Endothelial cell (in vitro differentiated cells): ENCODE measurements around the gene IL31RA. TPM values are rescaled to one million over a fixed set of nuclear protein-coding genes. Genes with fewer than 3 reads are reported as not detected.

Experiments used
- DNase-seq: peaks from one replicate; pipeline ENCODE4 v3.0.0; 2021; ENCODE audit warnings: low spot score
- H3K27ac Mint-ChIP-seq: one replicate; pipeline ENCODE4 v1.8.0; 2021; ENCODE audit warnings: mixed read lengths, inconsistent platforms; ENCODE audit not compliant: unreplicated experiment
- H3K27me3 Mint-ChIP-seq: one replicate; pipeline ENCODE4 v1.8.0; 2021; ENCODE audit warnings: mild to moderate bottlenecking, moderate library complexity, mixed read lengths, inconsistent platforms; ENCODE audit not compliant: unreplicated experiment
- H3K36me3 Mint-ChIP-seq: one replicate; pipeline ENCODE4 v1.8.0; 2021; ENCODE audit warnings: mild to moderate bottlenecking, low read depth, mixed read lengths, inconsistent platforms; ENCODE audit not compliant: unreplicated experiment
- H3K4me1 Mint-ChIP-seq: one replicate; pipeline ENCODE4 v1.8.0; 2021; ENCODE audit warnings: mild to moderate bottlenecking, mixed read lengths, inconsistent platforms; ENCODE audit not compliant: unreplicated experiment
- H3K4me3 Mint-ChIP-seq: one replicate; pipeline ENCODE4 v1.8.0; 2021; ENCODE audit warnings: mild to moderate bottlenecking, mixed read lengths, inconsistent platforms; ENCODE audit not compliant: unreplicated experiment
- H3K9me3 Mint-ChIP-seq: one replicate; pipeline ENCODE4 v1.8.0; 2021; ENCODE audit warnings: mixed read lengths, inconsistent platforms; ENCODE audit not compliant: unreplicated experiment
- CTCF ChIP-seq: fragments of 200-600 bp; sonication (generic); IDR thresholded peaks from one replicate; pipeline ENCODE4 v1.5.0; 2021; ENCODE audit warnings: antibody characterized with exemption; ENCODE audit not compliant: unreplicated experiment
- total RNA-seq: library from RNA; stranded (reverse); fragmentation: NEBNext Ultra II Directional; extraction: Animal tissue kit (Norgen Biotek cat#: 25700); gene quantifications from one replicate; pipeline ENCODE4 v1.2.1, GENCODE V29; 2021; ENCODE audit not compliant: unreplicated experiment

The IL31RA gene
- total RNA-seq, 1 donor from 2014 or later: 0.82 TPM

- Mint-ChIP-seq H3K4me1 (peaks cover 19% of the 10 kb centered on the region), H3K27me3 (peaks cover 18% of the 10 kb centered on the region), H3K9me3 (no peaks in the 10 kb centered on the region), H3K4me3 (no peak overlapping the region), H3K36me3 (peaks cover 3% of the 10 kb centered on the region), H3K27ac (no peak overlapping the region)
- no peak for TF ChIP-seq CTCF
- no peak for DNase-seq
These were observed 78.1 kb downstream of the IL31RA start for GRCh38 chr5:55929020-55929799.

- TF ChIP-seq CTCF: no peak
- Mint-ChIP-seq H3K9me3 (no peaks in the 10 kb centered on the region), H3K27me3 (peaks cover 14% of the 10 kb centered on the region), H3K27ac (no peak overlapping the region), H3K4me1 (no peaks in the 10 kb centered on the region), H3K4me3 (no peak overlapping the region), H3K36me3 (peaks cover 3% of the 10 kb centered on the region)
- DNase-seq: no peak
These were observed 81.5 kb downstream of the IL31RA start for GRCh38 chr5:55932700-55933099.

- H3K4me3 Mint-ChIP-seq: no peak overlapping the region
- no peaks in the 10 kb centered on the region for H3K9me3 Mint-ChIP-seq
- peaks cover 12% of the 10 kb centered on the region for H3K27me3 Mint-ChIP-seq
- H3K36me3 Mint-ChIP-seq: peaks cover 3% of the 10 kb centered on the region
- no peak overlapping the region for H3K27ac Mint-ChIP-seq
- H3K4me1 Mint-ChIP-seq: no peaks in the 10 kb centered on the region
- no peak for DNase-seq
- TF ChIP-seq CTCF: no peak
These were observed 82.4 kb downstream of the IL31RA start for GRCh38 chr5:55933377-55934114.

- Mint-ChIP-seq H3K36me3 (peaks cover 3% of the 10 kb centered on the region), H3K27me3 (peaks cover 10% of the 10 kb centered on the region), H3K4me3 (no peak overlapping the region), H3K9me3 (no peaks in the 10 kb centered on the region), H3K27ac (no peak overlapping the region), H3K4me1 (no peaks in the 10 kb centered on the region)
- DNase-seq: no peak
- no peak for TF ChIP-seq CTCF
These were observed 83.0 kb downstream of the IL31RA start for GRCh38 chr5:55934115-55934613.

GRCh38 chr5:55934720-55935119 is 83.6 kb downstream of the IL31RA start:
- H3K4me3 Mint-ChIP-seq: no peak overlapping the region
- H3K9me3 Mint-ChIP-seq: no peaks in the 10 kb centered on the region
- no peaks in the 10 kb centered on the region for H3K4me1 Mint-ChIP-seq
- no peak for DNase-seq
- H3K36me3 Mint-ChIP-seq: peaks cover 3% of the 10 kb centered on the region
- H3K27ac Mint-ChIP-seq: no peak overlapping the region
- peaks cover 9% of the 10 kb centered on the region for H3K27me3 Mint-ChIP-seq
- no peak for TF ChIP-seq CTCF
